HG02938 (cell line): Measurements from ENCODE around the gene PTPRD.

Experiments
- ATAC-seq: cut with Tn5 transposase; IDR thresholded peaks from one replicate; pipeline ENCODE4 v1.9.1; 2021; ENCODE audit warnings: mild to moderate bottlenecking, moderate library complexity; ENCODE audit not compliant: unreplicated experiment

The PTPRD gene

DNA sequence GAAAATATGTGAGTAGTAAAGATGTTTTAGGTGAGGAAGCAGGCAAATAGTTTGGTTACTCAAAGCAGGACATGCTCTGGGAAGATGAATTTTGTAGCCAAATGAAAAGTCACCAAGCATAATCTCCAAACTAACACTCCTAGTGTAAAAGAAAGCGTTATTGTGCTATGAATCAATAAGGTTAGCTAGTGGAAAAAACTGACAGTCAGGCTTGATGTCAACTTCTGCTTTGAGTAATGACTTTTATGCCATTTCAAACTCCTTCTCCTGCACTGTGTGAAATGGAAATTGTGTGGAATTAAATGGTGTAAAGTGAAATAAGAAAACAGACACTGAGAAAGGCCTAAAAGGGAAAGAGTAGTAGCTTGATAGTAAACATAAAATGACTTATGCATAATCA, 2176.0 kb downstream of the PTPRD start:
- no peak for ATAC-seq

DNA sequence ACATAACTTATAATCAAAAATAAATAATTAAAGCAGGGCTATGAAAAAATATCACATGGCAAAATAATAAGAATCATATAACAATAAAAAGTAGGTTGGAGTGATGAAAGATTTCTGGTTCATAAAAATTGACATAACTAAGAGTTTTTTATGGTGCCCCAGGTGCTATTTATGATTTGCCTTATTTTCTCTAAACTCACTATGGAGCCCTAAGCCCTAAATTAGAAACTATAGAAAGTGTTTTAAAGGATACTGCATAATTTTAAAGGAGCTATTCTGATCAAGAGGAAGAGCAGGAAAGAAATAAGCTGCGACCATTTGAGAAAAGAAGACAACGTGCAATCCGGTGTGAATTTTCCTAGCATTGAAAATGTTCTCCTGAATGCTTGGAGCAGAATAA, 2178.2 kb downstream of the PTPRD start:
- no peak for ATAC-seq

GRCh38 chr9:8432224-8432623, 2180.6 kb downstream of the PTPRD start:
- ATAC-seq: no peak

- ATAC-seq: no peak
Observed at GRCh38 chr9:8431505-8431904, 2181.3 kb downstream of the PTPRD start.

DNA sequence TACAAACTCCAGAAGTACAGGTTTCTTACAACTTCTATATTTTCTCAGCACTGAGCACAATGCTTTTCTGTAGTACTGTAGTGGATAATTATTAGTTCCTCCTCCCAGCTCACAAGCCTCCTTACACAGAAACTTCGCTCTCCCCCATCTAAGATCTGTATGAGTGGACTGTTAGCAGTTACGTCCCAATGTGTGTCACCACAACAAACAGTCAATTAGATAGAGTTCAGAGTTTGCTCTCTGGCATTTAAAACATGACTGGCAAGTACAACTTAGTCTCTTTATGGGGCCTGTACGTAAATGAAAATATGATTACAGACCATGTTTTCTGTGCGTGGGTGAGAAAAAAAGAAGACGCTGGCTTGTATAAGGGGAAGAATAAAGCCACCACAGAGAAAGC, 2181.9 kb downstream of the PTPRD start:
- ATAC-seq: no peak

- no peak for ATAC-seq
Observed at GRCh38 chr9:8429768-8430167, 2183.0 kb downstream of the PTPRD start.

DNA sequence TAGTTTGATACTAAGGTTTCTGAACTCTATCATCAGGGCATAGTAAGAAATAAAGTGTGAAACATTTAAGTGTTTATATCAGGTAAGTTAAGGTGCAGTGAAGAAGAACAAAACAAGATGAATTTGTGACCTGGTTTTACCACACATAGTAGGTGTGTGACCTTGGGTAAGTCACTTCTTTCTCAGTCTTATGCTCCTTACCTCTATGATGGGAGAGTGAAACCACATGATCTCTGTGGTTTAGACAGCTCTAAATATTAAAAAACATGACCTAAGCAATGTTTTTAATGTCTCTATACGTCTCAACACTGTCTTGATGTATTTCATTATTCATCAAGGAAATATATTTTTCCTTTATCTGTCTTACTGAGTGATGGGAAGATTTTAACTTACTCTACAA, 2183.6 kb downstream of the PTPRD start:
- ATAC-seq: no peak

- no peak for ATAC-seq
Observed at GRCh38 chr9:8428389-8428788, 2184.4 kb downstream of the PTPRD start.

GRCh38 chr9:8424786-8425410, 2187.9 kb downstream of the PTPRD start:
- ATAC-seq: no peak

- no peak for ATAC-seq
Observed at GRCh38 chr9:8420416-8420815, 2192.4 kb downstream of the PTPRD start.

GRCh38 chr9:8419596-8420275, 2193.1 kb downstream of the PTPRD start:
- ATAC-seq: no peak

DNA sequence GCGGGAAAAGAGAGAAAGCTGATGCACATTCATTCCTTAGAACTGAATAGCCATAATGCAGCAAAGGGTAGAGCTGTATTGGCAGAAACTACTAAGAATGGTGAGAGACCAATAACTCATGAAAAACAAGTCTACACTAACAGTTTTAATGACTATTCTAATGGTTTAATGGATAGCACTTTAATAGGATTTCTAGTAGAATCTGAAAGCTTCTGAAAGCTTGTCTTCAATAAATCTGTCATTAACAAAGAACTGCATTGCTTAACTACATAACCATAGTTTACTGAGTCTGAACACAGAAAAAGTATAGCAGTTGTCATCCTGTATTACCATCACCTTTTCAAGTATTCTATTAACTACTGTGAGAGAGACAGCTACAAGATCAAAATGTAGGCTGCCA, 2195.5 kb downstream of the PTPRD start:
- no peak for ATAC-seq

- ATAC-seq: no peak
Observed at GRCh38 chr9:8412327-8412726, 2200.5 kb downstream of the PTPRD start.

GRCh38 chr9:8408575-8409190, 2204.1 kb downstream of the PTPRD start:
- no peak for ATAC-seq

DNA sequence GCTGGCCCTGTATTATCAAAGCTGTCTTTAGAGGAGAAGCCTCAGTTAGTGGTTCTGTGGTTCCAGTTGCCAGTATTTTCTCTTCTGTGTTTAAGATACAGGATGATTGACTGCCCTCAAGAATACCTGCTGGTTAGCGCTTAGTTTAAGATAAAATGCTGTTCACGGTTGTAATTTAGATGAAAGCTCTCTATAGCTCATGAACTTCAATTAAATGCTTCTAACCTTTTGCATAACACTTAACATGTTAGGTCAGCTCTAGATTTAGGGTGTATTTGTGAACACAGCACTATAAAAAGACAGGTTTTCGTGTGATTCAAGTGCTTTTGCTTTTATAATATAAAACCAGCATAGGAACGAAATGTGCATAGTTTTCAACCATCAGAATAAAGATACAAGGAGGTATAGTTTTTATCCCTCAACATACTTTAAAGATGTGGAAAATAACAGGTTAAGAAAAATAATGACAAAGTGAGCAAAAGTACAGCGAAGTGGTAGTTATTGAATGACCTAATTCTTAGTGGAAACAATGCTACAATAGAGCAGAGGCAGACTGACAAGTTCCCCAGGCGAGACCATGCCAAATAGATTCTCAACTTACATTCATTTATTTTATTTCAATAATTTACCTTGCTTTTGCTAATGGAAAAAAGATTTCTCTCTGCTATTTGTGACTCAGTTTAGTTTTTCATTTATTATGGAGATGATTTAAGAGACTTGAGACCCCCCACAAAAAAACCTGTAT, 2210.7 kb downstream of the PTPRD start:
- no peak for ATAC-seq

DNA sequence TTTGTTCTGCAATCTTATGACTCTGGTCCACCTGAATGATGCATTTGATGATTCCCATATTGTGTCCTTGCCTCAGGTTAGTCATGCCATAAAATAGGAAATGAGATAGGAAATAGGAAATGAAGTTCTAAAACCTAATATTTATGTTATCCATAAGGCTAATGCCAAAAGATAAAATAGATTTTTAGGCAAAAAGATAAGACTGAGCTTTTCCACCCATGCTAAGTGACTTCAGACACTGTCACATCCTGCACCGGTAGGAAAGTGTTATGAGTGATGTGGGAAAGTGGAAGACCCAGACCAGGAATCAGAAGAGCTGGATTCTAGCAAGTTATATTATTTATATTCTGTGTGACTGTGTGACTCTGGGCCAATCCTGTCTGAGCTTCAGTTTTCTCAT, 2212.4 kb downstream of the PTPRD start:
- no peak for ATAC-seq

- ATAC-seq: no peak
Observed at GRCh38 chr9:8395022-8395421, 2217.8 kb downstream of the PTPRD start.

DNA sequence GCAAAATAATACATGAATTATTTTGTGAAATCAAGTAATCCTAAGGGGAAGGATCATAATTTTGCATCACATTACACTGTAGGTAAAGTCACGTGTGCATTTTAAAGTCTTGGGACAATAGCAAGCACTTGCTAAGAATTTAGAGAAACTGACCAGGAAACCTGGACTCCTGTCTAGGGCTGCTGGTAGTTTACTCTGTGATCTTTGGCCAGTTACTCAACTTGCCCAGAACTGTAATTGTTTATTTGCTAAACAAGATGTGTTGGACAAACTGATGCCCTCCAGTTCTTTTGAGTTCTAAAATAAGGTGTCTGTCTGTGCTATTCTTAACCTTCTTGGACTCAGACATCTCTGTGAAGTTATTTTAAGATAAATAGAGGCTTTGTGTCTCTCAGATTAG, 2218.5 kb downstream of the PTPRD start:
- ATAC-seq: no peak

- no peak for ATAC-seq
Observed at GRCh38 chr9:8392866-8393265, 2219.9 kb downstream of the PTPRD start.

- ATAC-seq: no peak
Observed at GRCh38 chr9:8391566-8391965, 2221.2 kb downstream of the PTPRD start.

GRCh38 chr9:8391132-8391531, 2221.7 kb downstream of the PTPRD start:
- ATAC-seq: no peak

GRCh38 chr9:8390571-8390970, 2222.2 kb downstream of the PTPRD start:
- no peak for ATAC-seq
